ENCODE measurements around the gene ILDR1.

DNA sequence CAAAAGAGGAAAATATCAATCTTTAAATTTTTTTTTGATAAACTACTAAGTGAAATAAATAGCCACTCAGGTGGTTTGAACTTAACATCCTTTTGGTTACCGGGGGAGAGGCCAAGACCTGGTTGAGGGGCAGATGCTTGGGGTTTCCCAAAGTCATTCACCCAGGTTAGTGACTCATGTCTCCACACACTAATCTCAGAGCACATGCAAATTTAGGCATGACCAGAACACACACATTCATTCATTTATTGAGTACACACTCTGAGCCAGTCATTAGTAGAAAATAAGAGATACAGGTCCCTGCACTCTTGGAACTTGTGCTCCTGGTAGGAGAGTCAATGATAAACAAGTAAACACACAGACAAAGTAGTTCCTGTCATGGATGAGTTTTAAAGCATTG is 7.3 kb downstream of the ILDR1 start:
- TF ChIP-seq, protein P1, sequence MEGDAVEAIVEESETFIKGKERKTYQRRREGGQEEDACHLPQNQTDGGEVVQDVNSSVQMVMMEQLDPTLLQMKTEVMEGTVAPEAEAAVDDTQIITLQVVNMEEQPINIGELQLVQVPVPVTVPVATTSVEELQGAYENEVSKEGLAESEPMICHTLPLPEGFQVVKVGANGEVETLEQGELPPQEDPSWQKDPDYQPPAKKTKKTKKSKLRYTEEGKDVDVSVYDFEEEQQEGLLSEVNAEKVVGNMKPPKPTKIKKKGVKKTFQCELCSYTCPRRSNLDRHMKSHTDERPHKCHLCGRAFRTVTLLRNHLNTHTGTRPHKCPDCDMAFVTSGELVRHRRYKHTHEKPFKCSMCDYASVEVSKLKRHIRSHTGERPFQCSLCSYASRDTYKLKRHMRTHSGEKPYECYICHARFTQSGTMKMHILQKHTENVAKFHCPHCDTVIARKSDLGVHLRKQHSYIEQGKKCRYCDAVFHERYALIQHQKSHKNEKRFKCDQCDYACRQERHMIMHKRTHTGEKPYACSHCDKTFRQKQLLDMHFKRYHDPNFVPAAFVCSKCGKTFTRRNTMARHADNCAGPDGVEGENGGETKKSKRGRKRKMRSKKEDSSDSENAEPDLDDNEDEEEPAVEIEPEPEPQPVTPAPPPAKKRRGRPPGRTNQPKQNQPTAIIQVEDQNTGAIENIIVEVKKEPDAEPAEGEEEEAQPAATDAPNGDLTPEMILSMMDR (IDR thresholded peaks at IDR 0.05): no peak
- no peak for TF ChIP-seq ZFX (IDR thresholded peaks at IDR 0.05; ENCODE audit: borderline replicate concordance)
